Uterus (tissue), 2 donors: ENCODE measurements around the gene FRS3.

Experiments
- CTCF ChIP-seq, 4 experiments: fragments of 200-600 bp in 2 of 4; fragments of 450-650 bp in 2 of 4; sonication (generic) in 2 of 4; IDR thresholded peaks; one replicate each; pipeline ENCODE4 v1.5.1; 2016 to 2019; ENCODE audit warnings: antibody characterized with exemption in 4 of 4, mild to moderate bottlenecking in 2 of 4, moderate library complexity in 1 of 4
- POLR2A ChIP-seq, 2 donors: fragments of 450-650 bp; IDR thresholded peaks; one replicate each; pipeline ENCODE4 v1.6.1; 2016; ENCODE audit warnings: antibody characterized with exemption in 2 of 2, mild to moderate bottlenecking in 1 of 2, moderate library complexity in 1 of 2

GRCh38 chr6:41799559-41799911 is 19.8 kb upstream of the FRS3 start:
- TF ChIP-seq POLR2A (IDR thresholded peaks at IDR 0.05) (no peak), CTCF (IDR thresholded peaks at IDR 0.05) (no peak)
